H9 (cell line): ENCODE measurements around the gene PPFIA2. TPM values are rescaled to one million over a fixed set of nuclear protein-coding genes. Genes with fewer than 3 reads are reported as not detected.

ENCODE experiments used
- DNase-seq: peaks from one replicate; pipeline ENCODE4 v3.0.0-alpha.2; 2017
- H2AFZ ChIP-seq: one replicate; pipeline ENCODE4 v1.6.1; 2013; ENCODE audit warnings: mild to moderate bottlenecking, low read length, control low read depth, moderate library complexity
- H2AK5ac ChIP-seq: 2 replicates; pipeline ENCODE4 v1.6.1; 2013; ENCODE audit warnings: low read length, control low read depth, mixed read lengths; ENCODE audit not compliant: insufficient read length
- H2BK120ac ChIP-seq: one replicate; pipeline ENCODE4 v1.6.1; 2013; ENCODE audit warnings: low read depth, mild to moderate bottlenecking, low read length, control low read depth, inconsistent platforms; ENCODE audit not compliant: poor library complexity, severe bottlenecking
- H2BK12ac ChIP-seq: 2 replicates; pipeline ENCODE4 v1.6.1; 2013; ENCODE audit warnings: low read length, control low read depth, mixed read lengths, low read depth; ENCODE audit not compliant: insufficient read length
- H2BK15ac ChIP-seq: 2 replicates; pipeline ENCODE4 v1.6.1; 2013; ENCODE audit warnings: low read depth, low read length, control low read depth
- H2BK20ac ChIP-seq: one replicate; pipeline ENCODE4 v1.6.1; 2013; ENCODE audit warnings: low read depth, mild to moderate bottlenecking, low read length, control low read depth, inconsistent platforms; ENCODE audit not compliant: poor library complexity, severe bottlenecking
- H2BK5ac ChIP-seq: 2 replicates; pipeline ENCODE4 v1.6.1; 2013; ENCODE audit warnings: low read length, control low read depth, mixed read lengths; ENCODE audit not compliant: insufficient read length
- H3K14ac ChIP-seq: 2 replicates; pipeline ENCODE4 v1.6.1; 2013; ENCODE audit warnings: low read length, control low read depth; ENCODE audit not compliant: insufficient read depth
- H3K18ac ChIP-seq: 2 replicates; pipeline ENCODE4 v1.6.1; 2013; ENCODE audit warnings: low read depth, mild to moderate bottlenecking, mixed read lengths, low read length, control low read depth; ENCODE audit not compliant: insufficient read length
- H3K23ac ChIP-seq: 2 replicates; pipeline ENCODE4 v1.6.1; 2013; ENCODE audit warnings: low read length, control low read depth, mixed read lengths, low read depth; ENCODE audit not compliant: insufficient read length
- H3K23me2 ChIP-seq: 2 replicates; pipeline ENCODE4 v1.6.1; 2013; ENCODE audit warnings: low read depth, mild to moderate bottlenecking, mixed read lengths, low read length, control low read depth; ENCODE audit not compliant: insufficient read length, poor library complexity, severe bottlenecking
- H3K27ac ChIP-seq: 2 replicates; pipeline ENCODE4 v1.5.1; 2013; ENCODE audit warnings: low read length, control low read depth, mixed read lengths, low read depth; ENCODE audit not compliant: insufficient read length
- H3K27me3 ChIP-seq: 2 replicates; pipeline ENCODE4 v1.6.1; 2013; ENCODE audit warnings: low read length, control low read depth, inconsistent platforms; ENCODE audit not compliant: insufficient read depth
- H3K4ac ChIP-seq: 2 replicates; pipeline ENCODE4 v1.6.1; 2013; ENCODE audit warnings: low read depth, mild to moderate bottlenecking, control low read depth, inconsistent platforms, low read length, moderate library complexity
- H3K4me1 ChIP-seq: 2 replicates; pipeline ENCODE4 v1.6.1; 2013; ENCODE audit warnings: low read length, control low read depth, inconsistent platforms; ENCODE audit not compliant: insufficient read depth
- H3K4me2 ChIP-seq: 2 replicates; pipeline ENCODE4 v1.6.1; 2013; ENCODE audit warnings: low read length, control low read depth, mixed read lengths; ENCODE audit not compliant: insufficient read length, insufficient read depth
- H3K56ac ChIP-seq: 2 replicates; pipeline ENCODE4 v1.6.1; 2013; ENCODE audit warnings: low read depth, mild to moderate bottlenecking, mixed read lengths, low read length, control low read depth; ENCODE audit not compliant: insufficient read length
- H3K79me1 ChIP-seq: 2 replicates; pipeline ENCODE4 v1.6.1; 2013; ENCODE audit warnings: low read depth, mild to moderate bottlenecking, moderate library complexity, low read length, control low read depth, inconsistent platforms; ENCODE audit not compliant: insufficient read depth, poor library complexity, severe bottlenecking
- H3K79me2 ChIP-seq: 2 replicates; pipeline ENCODE4 v1.6.1; 2013; ENCODE audit warnings: low read length, control low read depth, inconsistent platforms; ENCODE audit not compliant: insufficient read depth
- H3K9ac ChIP-seq: 2 replicates; pipeline ENCODE4 v1.6.1; 2013; ENCODE audit warnings: low read length, control low read depth, mixed read lengths; ENCODE audit not compliant: insufficient read length; ENCODE audit errors: extremely low read depth
- H3K9me3 ChIP-seq: one replicate; pipeline ENCODE4 v1.6.1; 2013; ENCODE audit warnings: low read depth, low read length, inconsistent platforms; ENCODE audit not compliant: control insufficient read depth
- H3T11ph ChIP-seq: one replicate; pipeline ENCODE4 v1.6.1; 2013; ENCODE audit warnings: mild to moderate bottlenecking, low read length, control low read depth, inconsistent platforms
- H4K20me1 ChIP-seq: one replicate; pipeline ENCODE4 v1.6.1; 2013; ENCODE audit not compliant: control insufficient read depth, insufficient read length, insufficient read depth
- H4K5ac ChIP-seq: 2 replicates; pipeline ENCODE4 v1.6.1; 2013; ENCODE audit warnings: low read depth, mild to moderate bottlenecking, mixed read lengths, low read length, control low read depth; ENCODE audit not compliant: insufficient read length
- H4K8ac ChIP-seq: replicated peaks from 2 replicates; pipeline ENCODE4 v1.6.1; 2013; ENCODE audit warnings: low read length, control low read depth, mixed read lengths, low read depth; ENCODE audit not compliant: insufficient read length
- H4K91ac ChIP-seq: 2 replicates; pipeline ENCODE4 v1.6.1; 2013; ENCODE audit warnings: low read depth, mild to moderate bottlenecking, moderate library complexity, mixed read lengths, low read length, control low read depth; ENCODE audit not compliant: insufficient read length
- H3K27ac Mint-ChIP-seq, 3 experiments: 2 replicates in 2 of 3; 3 replicates in 1 of 3; pipeline ENCODE4 v1.8.0; 2020 to 2021; ENCODE audit warnings: mixed read lengths in 3 of 3, mild to moderate bottlenecking in 1 of 3, moderate library complexity in 1 of 3
- H3K27me3 Mint-ChIP-seq: 2 replicates; pipeline ENCODE4 v1.8.0; 2021; ENCODE audit warnings: low read depth, mild to moderate bottlenecking, moderate library complexity, mixed read lengths
- H3K36me3 Mint-ChIP-seq, 3 experiments: 2 replicates in 2 of 3; 3 replicates in 1 of 3; pipeline ENCODE4 v1.8.0; 2020 to 2021; ENCODE audit warnings: low read depth in 3 of 3, mixed read lengths in 3 of 3; ENCODE audit not compliant: insufficient read depth in 1 of 3
- H3K4me1 Mint-ChIP-seq, 2 experiments: 2 replicates each; pipeline ENCODE4 v1.8.0; 2020; ENCODE audit warnings: mixed read lengths in 2 of 2
- H3K4me3 Mint-ChIP-seq, 2 experiments: 2 replicates in 1 of 2; 3 replicates in 1 of 2; pipeline ENCODE4 v1.8.0; 2020 to 2021; ENCODE audit warnings: mild to moderate bottlenecking in 2 of 2, mixed read lengths in 2 of 2, moderate library complexity in 1 of 2
- H3K9me3 Mint-ChIP-seq, 2 experiments: 2 replicates in 1 of 2; 3 replicates in 1 of 2; pipeline ENCODE4 v1.8.0; 2020; ENCODE audit warnings: mild to moderate bottlenecking in 2 of 2, mixed read lengths in 2 of 2, moderate library complexity in 1 of 2
- CTCF ChIP-seq: fragments of 200-600 bp; sonication (generic); conservative IDR thresholded peaks from 3 replicates; pipeline ENCODE4 v1.8.0; 2021; ENCODE audit warnings: antibody characterized with exemption, mild to moderate bottlenecking
- WGBS: extraction: QIAGEN DNeasy Blood & Tissue Kit; methylation state at CpG from one replicate; pipeline ENCODE4 v1.1.7; 2013; ENCODE audit warnings: missing lambda C conversion rate, low lambda C conversion rate, mixed read lengths; ENCODE audit not compliant: insufficient read length; ENCODE audit errors: extremely low coverage; 5-methylcytosine and 5-hydroxymethylcytosine counted together
- total RNA-seq: library from RNA; stranded (reverse); gene quantifications from 2 replicates; pipeline ENCODE4 v1.2.1, GENCODE V29; 2021

Gene PPFIA2
- total RNA-seq, 1 experiment from 2014 or later: 1.3 TPM

- no peak overlapping the region for H4K8ac ChIP-seq
- no peaks in the 10 kb centered on the region for H3K4me1 ChIP-seq
- Mint-ChIP-seq H3K27ac (peak overlapping the region in 1 of 3 experiments; percentile 20; a peak in 1 of 7 replicates), H3K4me3 (no peak overlapping the region; a peak in 1 of 5 replicates), H3K4me1 (no peaks in the 10 kb centered on the region), H3K36me3 (no peaks in the 10 kb centered on the region), H3K9me3 (no peaks in the 10 kb centered on the region), H3K27me3 (no peaks in the 10 kb centered on the region)
- H4K5ac ChIP-seq: no peak overlapping the region
- H4K20me1 ChIP-seq: no peaks in the 10 kb centered on the region
- DNase-seq: peak; percentile 51
- H2BK120ac ChIP-seq: no peak overlapping the region
- H3K23me2 ChIP-seq: no peaks in the 10 kb centered on the region
- H3K4ac ChIP-seq: no peak overlapping the region
- H2BK12ac ChIP-seq: no peak overlapping the region
- H4K91ac ChIP-seq: no peak overlapping the region
- no peaks in the 10 kb centered on the region for H3K9me3 ChIP-seq
- no peak overlapping the region for H3K56ac ChIP-seq
- no peak overlapping the region for H2BK20ac ChIP-seq
- no peak overlapping the region for H3K27ac ChIP-seq
- no peaks in the 10 kb centered on the region for H3K27me3 ChIP-seq
- H3K18ac ChIP-seq: peak overlapping the region; percentile 3
- no peak overlapping the region for H2AFZ ChIP-seq
- H3K79me1 ChIP-seq: no peaks in the 10 kb centered on the region
- no CpG with 5 or more reads among the region's 18 CpGs for WGBS
- H3K23ac ChIP-seq: no peak overlapping the region
- no peak overlapping the region for H2BK5ac ChIP-seq
- no peak overlapping the region for H2AK5ac ChIP-seq
- H3T11ph ChIP-seq: no peak overlapping the region
- TF ChIP-seq CTCF: peak; percentile 59
- H3K79me2 ChIP-seq: no peaks in the 10 kb centered on the region
- H3K4me2 ChIP-seq: no peak overlapping the region
- H3K9ac ChIP-seq: no peak overlapping the region
- H3K14ac ChIP-seq: 0 out of 2 replicates have a peak overlapping the region, but pooled peaks have one; percentile 51
- no peak overlapping the region for H2BK15ac ChIP-seq
These were observed 147.9 kb downstream of the PPFIA2 start for GRCh38 chr12:81610955-81611889.
